Cardiac septum (tissue), 1 donor: Measurements from ENCODE around the gene SNX5. TPM values are rescaled to one million over a fixed set of nuclear protein-coding genes. Genes with fewer than 3 reads are reported as not detected.

Experiments used
- DNase-seq: peaks from one replicate; pipeline ENCODE4 v3.0.0-alpha.2; 2020; ENCODE audit warnings: low spot score
- intact Hi-C: fragments of 100-400 bp; cut with DNase I; formaldehyde crosslinking; loops from one replicate; pipeline ENCODE4 v1.14.0; 2022
- long read RNA-seq: library from polyadenylated mRNA; unstranded; transcript quantifications from one replicate; pipeline ENCODE4 v2.0.0, GENCODE V29; 2021
- total RNA-seq: library from RNA; stranded (reverse); fragmentation: NEBNext Ultra II Directional; extraction: Animal tissue kit (Norgen Biotek cat#: 25700); gene quantifications from one replicate; pipeline ENCODE4 v1.2.1, GENCODE V29; 2021
- donor health status: DM: no; HTN: no; CAD: no.

The SNX5 gene
- 42.1 TPM for total RNA-seq
- long read RNA-seq, transcript SNX5-201 (13 exons, 2,270 nt), result major isoform, 84 of 115 reads
- long read RNA-seq, partial matches to known transcripts, result 17 of 115 reads
- long read RNA-seq, other reads (novel, unspliced or antisense), result 10 of 115 reads

GRCh38 chr20:17968366-17969277 lies at the start of gene SNX5, which contains the start of gene MGME1:
Gene SNX5, minus strand, starts transcription at chr20:17968794. Its CDS starts 369 bp downstream, at chr20:17968425.
Gene MGME1, plus strand, starts transcription at chr20:17969018. Its CDS starts 842 bp downstream, at chr20:17969860.
- DNase-seq, result peak; percentile 100
- intact Hi-C loops, result loop anchor here (5.0 kb wide), 1 partner anchor 169 kb away; the partner anchor contains the start of genes KAT14 and PET117

DNA sequence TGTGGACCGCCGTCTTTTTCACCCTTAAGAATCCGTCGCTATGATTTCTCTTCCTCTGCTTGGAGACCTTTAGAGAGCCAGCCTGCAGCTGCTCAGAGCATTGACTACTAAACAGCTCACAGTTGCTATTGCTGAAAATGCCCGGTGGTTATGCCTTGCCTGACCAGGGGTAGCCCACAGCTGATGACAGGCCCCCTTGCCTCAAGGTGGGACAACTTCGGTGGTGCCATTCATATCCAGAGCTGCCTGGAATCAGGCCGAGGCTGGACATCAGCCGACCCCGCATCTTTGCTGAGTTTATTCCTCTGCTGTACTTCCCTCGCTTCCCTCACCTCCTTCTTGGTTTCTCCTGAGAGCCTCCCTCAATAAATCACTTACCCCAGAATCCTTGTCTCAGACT lies 49.5 kb upstream of the SNX5 start:
- intact Hi-C loops, result no loop called here
- DNase-seq, result no peak

DNA sequence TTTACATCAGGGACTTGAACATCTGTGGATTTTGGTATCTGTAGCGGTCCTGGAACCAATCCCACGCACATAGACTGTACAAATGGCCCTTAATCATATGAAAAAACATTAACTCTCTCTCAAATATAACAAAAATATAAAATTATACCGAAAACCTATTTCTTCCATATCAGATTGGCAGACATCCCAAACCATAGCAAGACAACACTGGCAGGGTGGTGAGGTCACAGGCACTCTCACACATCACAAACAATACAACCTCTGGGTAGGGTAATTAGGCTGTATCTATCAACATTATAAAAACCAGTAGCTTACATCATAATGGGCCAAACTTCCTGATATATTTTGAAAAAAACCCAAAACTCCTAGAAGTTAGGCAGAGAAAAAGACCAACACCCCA lies 48.2 kb upstream of the SNX5 start:
- intact Hi-C loops, result no loop called here
- DNase-seq, result no peak

DNA sequence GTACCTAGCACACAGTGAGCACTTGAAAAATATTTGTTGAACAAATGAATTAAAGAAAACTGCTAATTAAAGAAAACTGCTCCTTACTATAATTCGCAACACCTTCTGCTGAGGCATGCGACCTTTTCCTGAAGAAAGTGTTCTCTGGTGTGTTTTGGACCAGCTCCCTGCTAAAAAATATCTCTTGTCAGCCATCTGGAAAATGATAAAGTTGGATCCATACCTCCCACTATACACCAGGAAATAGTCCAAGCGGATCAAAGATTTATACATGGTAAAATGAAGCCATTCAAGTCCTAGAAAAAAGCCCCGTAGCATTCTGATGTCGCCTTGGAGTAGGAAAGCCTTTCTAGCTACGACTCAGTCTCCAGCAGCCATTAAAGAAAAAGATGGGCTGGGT lies 45.8 kb upstream of the SNX5 start:
- intact Hi-C loops, result no loop called here
- no peak for DNase-seq

GRCh38 chr20:18012901-18013300 lies 44.3 kb upstream of the SNX5 start:
- DNase-seq, result no peak
- intact Hi-C loops, result no loop called here

GRCh38 chr20:18011951-18012645 lies 43.5 kb upstream of the SNX5 start:
- intact Hi-C loops, result no loop called here
- no peak for DNase-seq

DNA sequence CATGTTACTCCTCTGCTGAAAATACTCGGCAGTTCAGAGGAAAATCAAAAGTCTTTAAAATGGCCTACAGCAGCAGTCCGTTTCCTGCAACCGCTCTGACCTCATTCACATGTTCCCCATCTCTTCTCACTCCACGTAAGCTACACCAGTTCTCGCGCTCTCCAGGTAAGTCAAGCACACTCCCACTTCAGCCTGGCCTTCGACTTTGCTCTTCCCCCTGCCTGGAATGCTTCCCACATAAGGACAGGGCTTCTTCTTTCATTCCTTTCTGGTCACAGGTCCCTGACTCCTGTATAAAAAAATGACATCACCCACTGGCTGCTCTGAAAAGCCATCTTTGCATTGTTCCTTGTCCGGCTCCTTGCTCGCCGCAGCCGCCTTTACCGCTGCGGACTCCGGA lies 42.9 kb upstream of the SNX5 start:
- intact Hi-C loops, result no loop called here
- no peak for DNase-seq

- no peak for DNase-seq
- intact Hi-C loops, result no loop called here
Measured at GRCh38 chr20:18009116-18009515, 40.5 kb upstream of the SNX5 start.

DNA sequence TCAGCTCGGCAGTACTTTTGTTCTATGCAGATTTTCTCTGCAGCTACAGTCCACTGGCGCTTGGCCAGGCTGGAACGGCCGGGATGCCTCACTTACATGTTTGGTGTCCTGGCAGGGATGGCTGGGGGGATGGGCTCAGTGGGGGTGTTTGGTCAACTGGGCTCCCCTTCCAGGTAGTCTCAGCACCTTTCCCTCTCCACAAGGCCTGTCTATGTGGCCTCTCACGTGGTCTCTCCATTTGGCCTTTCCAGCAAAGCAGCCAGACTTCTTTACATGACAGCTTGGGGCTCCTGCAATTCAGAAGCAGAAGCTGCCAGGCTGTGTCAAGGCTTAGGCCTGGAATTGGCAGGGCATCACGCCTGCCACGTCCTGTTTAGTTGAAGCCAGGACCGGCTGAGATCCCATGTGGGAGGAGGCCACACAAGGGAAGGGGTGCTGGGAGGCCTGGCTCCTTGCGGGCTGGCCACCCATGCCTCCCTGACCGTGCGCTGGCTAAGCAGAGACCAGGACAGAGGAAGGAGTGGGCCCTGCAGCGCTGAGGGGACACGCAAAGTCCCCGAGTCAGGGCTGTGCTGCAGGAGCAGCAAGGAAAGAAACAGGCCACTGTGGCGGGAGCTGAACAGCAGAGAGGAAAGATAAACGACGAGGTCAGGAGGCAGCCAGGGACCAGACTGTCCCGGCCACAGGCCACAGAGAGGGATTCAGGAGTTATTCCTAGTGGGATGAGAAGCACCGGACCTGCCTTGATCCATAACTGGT lies 39.1 kb upstream of the SNX5 start:
- DNase-seq, result no peak
- intact Hi-C loops, result no loop called here

DNA sequence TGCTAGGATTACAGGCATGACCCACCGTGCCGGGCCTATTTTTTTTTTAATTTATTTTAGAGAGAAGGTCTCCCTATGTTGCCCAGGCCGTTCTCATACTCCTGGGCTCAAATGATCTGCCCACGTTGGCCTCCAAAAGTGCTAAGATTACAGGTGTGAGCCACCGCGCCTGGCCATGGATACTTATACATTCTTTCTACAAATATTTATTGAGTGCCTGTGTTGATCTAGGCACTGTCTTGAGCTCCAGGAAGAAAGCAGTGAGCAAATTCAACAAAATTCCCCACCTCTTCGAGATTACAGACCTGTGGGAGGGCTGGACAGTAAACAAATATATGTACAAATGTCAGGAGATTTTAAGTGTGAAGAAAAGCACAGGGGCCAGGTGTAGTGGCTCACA lies 38.1 kb upstream of the SNX5 start:
- no peak for DNase-seq
- intact Hi-C loops, result no loop called here

- DNase-seq, result no peak
- intact Hi-C loops, result no loop called here
Measured at GRCh38 chr20:18005990-18006364, 37.4 kb upstream of the SNX5 start.

DNA sequence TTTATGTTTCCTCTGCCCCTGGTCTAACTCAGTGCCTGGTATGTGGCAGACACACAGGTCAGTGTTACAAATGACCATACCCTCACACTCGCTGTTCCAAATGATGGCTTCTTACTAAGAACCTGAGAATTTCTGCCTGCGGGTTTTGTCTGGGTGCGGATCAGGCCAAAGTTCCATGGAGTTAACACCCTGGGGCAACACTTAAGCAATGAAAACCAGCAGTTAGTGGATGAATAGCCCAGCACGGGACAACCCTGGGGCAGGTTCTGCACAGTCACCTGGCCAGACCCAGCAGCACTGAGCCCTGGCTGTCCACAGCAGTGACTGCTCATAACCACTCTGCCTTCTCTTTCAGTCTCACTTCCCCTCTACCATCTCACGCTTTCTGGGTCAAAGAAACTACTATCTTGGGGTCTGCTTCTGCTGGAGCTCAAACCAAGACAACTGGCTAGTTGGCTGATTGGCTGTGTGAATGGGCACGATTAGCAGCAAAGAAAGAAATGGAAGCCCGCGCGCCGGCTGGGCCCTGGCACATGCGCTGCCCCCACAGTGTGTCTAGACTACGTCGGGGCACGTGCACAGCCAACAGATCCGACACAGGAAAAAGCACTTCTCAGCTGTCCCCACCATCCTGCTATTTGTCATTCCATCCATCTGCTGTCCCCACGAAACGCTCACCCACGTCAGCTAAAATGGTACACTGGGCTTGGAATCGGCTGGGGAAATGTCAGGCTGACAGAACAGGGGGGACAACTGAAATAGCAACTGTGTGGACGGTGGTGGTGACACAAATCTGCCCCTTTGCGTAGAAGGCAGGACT lies 36.8 kb upstream of the SNX5 start:
- no peak for DNase-seq
- intact Hi-C loops, result no loop called here

GRCh38 chr20:18004384-18005031 lies 35.9 kb upstream of the SNX5 start:
- no peak for DNase-seq
- intact Hi-C loops, result no loop called here

DNA sequence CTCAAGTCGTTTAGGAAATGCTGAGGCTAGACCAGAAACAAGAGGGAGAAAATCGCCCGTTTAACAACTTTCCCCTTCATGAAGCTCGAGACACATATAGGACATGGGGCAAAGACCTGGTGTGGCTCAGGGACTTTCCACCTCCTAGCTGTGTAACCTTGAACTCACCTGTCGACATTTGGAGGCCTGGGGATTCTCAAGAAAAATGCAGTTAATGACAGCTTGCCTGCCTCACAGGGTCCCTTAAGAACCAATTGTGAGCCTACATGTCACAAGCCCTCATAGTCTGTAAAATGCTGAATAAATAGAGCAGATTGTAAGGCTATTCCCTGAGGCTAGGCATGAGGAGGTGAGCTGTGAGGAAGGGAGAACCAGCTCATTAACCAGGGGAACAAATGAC lies 35.3 kb upstream of the SNX5 start:
- no peak for DNase-seq
- intact Hi-C loops, result no loop called here

- intact Hi-C loops, result no loop called here
- DNase-seq, result no peak
Measured at GRCh38 chr20:18001131-18001921, 32.7 kb upstream of the SNX5 start.

DNA sequence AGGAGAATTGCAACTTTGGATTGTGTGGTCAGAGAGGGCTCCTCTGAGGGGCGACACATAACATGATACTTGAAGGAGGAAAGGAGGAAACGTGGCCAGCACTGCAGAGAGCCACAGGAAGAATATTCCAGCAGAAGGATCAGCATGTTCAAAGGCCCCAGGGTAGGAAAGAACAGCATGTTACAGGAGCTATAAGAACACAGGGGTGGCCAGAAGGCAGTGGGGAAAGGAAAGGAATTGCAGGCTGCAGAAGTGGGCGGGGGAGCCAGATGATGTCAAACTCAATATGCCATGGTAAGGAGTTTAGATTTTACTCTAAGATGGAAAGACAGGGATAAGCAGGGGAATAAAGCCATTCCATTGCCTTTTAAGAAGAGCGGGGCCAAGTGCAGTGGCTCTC lies 31.0 kb upstream of the SNX5 start:
- intact Hi-C loops, result loop anchor here (5.0 to 10.0 kb wide), 2 partner anchors 465 to 497 kb away; partner anchors contain the start of gene BFSP1
- no peak for DNase-seq

DNA sequence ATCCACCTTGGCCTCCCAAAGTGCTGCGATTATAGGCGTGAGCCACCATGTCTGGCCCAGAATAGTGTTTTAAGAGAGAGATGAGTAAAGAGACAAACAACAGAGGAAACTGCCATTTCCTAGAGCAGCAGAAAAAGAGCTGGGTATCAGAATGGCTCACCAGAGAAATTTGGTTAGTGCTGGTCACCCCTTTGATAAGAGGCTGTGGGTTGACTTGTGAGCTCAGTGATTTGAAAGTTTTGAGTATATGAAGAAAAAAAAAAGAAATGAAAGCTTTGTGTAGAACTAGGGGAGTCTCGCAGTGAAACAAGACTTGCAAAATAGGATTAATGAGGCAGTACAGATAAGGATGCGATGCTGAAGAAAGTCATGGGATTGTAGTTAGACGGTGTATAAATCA lies 29.9 kb upstream of the SNX5 start:
- intact Hi-C loops, result loop anchor here (5.0 to 10.0 kb wide), 2 partner anchors 464 to 496 kb away; partner anchors contain the start of gene BFSP1
- DNase-seq, result no peak
